HEK293 (cell line): ENCODE results near the gene ENC1.

Experiments
- CTCF ChIA-PET: fragments of 350-600 bp; formaldehyde crosslinking; extraction: SDS; loops from one replicate; lab custom pipeline; 2021; ENCODE audit warnings: antibody characterized with exemption; lab: Yijun Ruan, JAX
- POLR2A ChIA-PET: fragments of 300-600 bp; formaldehyde crosslinking; extraction: SDS; loops from one replicate; lab custom pipeline; 2020; ENCODE audit warnings: antibody characterized with exemption, inconsistent platforms; lab: Yijun Ruan, JAX
- H3K27ac ChIP-seq: fragments of 200-500 bp; sonication (Bioruptor generic); 2 replicates; pipeline ENCODE4 v1.5.1; 2014; ENCODE audit warnings: low read depth, low read length, control low read depth, inconsistent platforms; ENCODE audit errors: extremely low read depth
- H3K36me3 ChIP-seq, 2 experiments: fragments of 200-500 bp in 1 of 2; sonication (Bioruptor generic) in 1 of 2; 1 replicate in 1 of 2; 2 replicates in 1 of 2; pipeline ENCODE4 v1.5.1; 2014 to 2017; ENCODE audit warnings: inconsistent platforms in 2 of 2, low read length in 2 of 2; ENCODE audit not compliant: control insufficient read depth in 2 of 2, insufficient read depth in 1 of 2
- H3K4me1 ChIP-seq: fragments of 200-500 bp; sonication (Bioruptor generic); 2 replicates; pipeline ENCODE4 v1.5.1; 2014; ENCODE audit warnings: mild to moderate bottlenecking, low read length, inconsistent platforms; ENCODE audit not compliant: control insufficient read depth, insufficient read depth
- H3K4me3 ChIP-seq: 2 replicates; pipeline ENCODE4 v1.5.1; 2011; ENCODE audit warnings: low read depth, mild to moderate bottlenecking, control low read depth, low read length, moderate library complexity
- H3K9me3 ChIP-seq: fragments of 200-500 bp; sonication (Bioruptor generic); 2 replicates; pipeline ENCODE4 v1.5.1; 2014; ENCODE audit warnings: low read depth, low read length, inconsistent platforms; ENCODE audit not compliant: control insufficient read depth, insufficient read depth
- GLI2 ChIP-seq: fragments of 450-650 bp; formaldehyde crosslinking; IDR thresholded peaks from 2 replicates; pipeline ENCODE4; 2017; ENCODE audit warnings: missing biosample characterization, missing genetic modification characterization, low read depth, borderline replicate concordance
- IKZF3 ChIP-seq: fragments of 450-650 bp; IDR thresholded peaks from 2 replicates; pipeline ENCODE4 v1.5.0; 2018; ENCODE audit warnings: missing biosample characterization, mild to moderate bottlenecking, missing genetic modification characterization, moderate library complexity
- MZF1 ChIP-seq: fragments of 450-650 bp; formaldehyde crosslinking; IDR thresholded peaks from 2 replicates; pipeline ENCODE4 v1.5.1; 2017; ENCODE audit warnings: missing biosample characterization, missing genetic modification characterization, borderline replicate concordance
- RBAK ChIP-seq: fragments of 450-650 bp; formaldehyde crosslinking; IDR thresholded peaks from 2 replicates; pipeline ENCODE4 v1.5.1; 2016; ENCODE audit warnings: missing biosample characterization, missing genetic modification characterization
- SP7 ChIP-seq: fragments of 450-650 bp; formaldehyde crosslinking; IDR thresholded peaks from 2 replicates; pipeline ENCODE4 v1.5.1; 2016; ENCODE audit warnings: missing biosample characterization, missing genetic modification characterization
- TRIM28 ChIP-seq: IDR thresholded peaks from 2 replicates; pipeline ENCODE4 v1.6.1; 2011; ENCODE audit warnings: low read length, control low read depth, borderline replicate concordance
- ZBTB1 ChIP-seq: fragments of 450-650 bp; formaldehyde crosslinking; IDR thresholded peaks from 2 replicates; pipeline ENCODE4 v1.5.1; 2016; ENCODE audit warnings: missing biosample characterization, missing genetic modification characterization
- ZFP37 ChIP-seq: fragments of 450-650 bp; formaldehyde crosslinking; IDR thresholded peaks from 2 replicates; pipeline ENCODE4 v1.5.1; 2016; ENCODE audit warnings: missing biosample characterization, missing genetic modification characterization
- ZNF114 ChIP-seq: fragments of 450-650 bp; formaldehyde crosslinking; IDR thresholded peaks from 2 replicates; pipeline ENCODE4 v1.5.0; 2017; ENCODE audit warnings: missing biosample characterization, missing genetic modification characterization
- ZNF140 ChIP-seq: fragments of 450-650 bp; formaldehyde crosslinking; IDR thresholded peaks from 2 replicates; pipeline ENCODE4 v1.5.1; 2016; ENCODE audit warnings: missing biosample characterization, missing genetic modification characterization
- ZNF19 ChIP-seq: fragments of 450-650 bp; formaldehyde crosslinking; IDR thresholded peaks from 2 replicates; pipeline ENCODE4; 2016; ENCODE audit warnings: missing biosample characterization, missing genetic modification characterization, low read depth
- ZNF292 ChIP-seq: fragments of 450-650 bp; formaldehyde crosslinking; IDR thresholded peaks from 2 replicates; pipeline ENCODE4 v1.5.1; 2016; ENCODE audit warnings: low read depth, missing biosample characterization, missing genetic modification characterization, borderline replicate concordance
- ZNF433 ChIP-seq: fragments of 450-650 bp; formaldehyde crosslinking; IDR thresholded peaks from 2 replicates; pipeline ENCODE4 v1.5.1; 2016; ENCODE audit warnings: missing biosample characterization, missing genetic modification characterization, low read depth
- ZNF561 ChIP-seq: fragments of 450-650 bp; IDR thresholded peaks from 2 replicates; pipeline ENCODE4 v1.5.1; 2018; ENCODE audit warnings: missing biosample characterization, missing genetic modification characterization, borderline replicate concordance
- ZNF658 ChIP-seq: fragments of 450-650 bp; formaldehyde crosslinking; IDR thresholded peaks from 2 replicates; pipeline ENCODE4; 2016; ENCODE audit warnings: missing biosample characterization, missing genetic modification characterization
- ZNF660 ChIP-seq: fragments of 450-650 bp; IDR thresholded peaks from 2 replicates; pipeline ENCODE4 v1.5.1; 2018; ENCODE audit warnings: missing biosample characterization, mild to moderate bottlenecking, missing genetic modification characterization
- ZNF664 ChIP-seq: fragments of 450-650 bp; formaldehyde crosslinking; IDR thresholded peaks from 2 replicates; pipeline ENCODE4 v1.5.1; 2016; ENCODE audit warnings: missing biosample characterization, missing genetic modification characterization
- ZNF791 ChIP-seq: fragments of 450-650 bp; formaldehyde crosslinking; IDR thresholded peaks from 2 replicates; pipeline ENCODE4 v1.5.1; 2016; ENCODE audit warnings: missing biosample characterization, missing genetic modification characterization
- ZNF792 ChIP-seq: fragments of 450-650 bp; formaldehyde crosslinking; IDR thresholded peaks from 2 replicates; pipeline ENCODE4 v1.5.1; 2016; ENCODE audit warnings: missing biosample characterization, missing genetic modification characterization
- ZNF843 ChIP-seq: fragments of 450-650 bp; formaldehyde crosslinking; IDR thresholded peaks from 2 replicates; pipeline ENCODE4 v1.5.1; 2016; ENCODE audit warnings: missing biosample characterization, missing genetic modification characterization
- ZSCAN4 ChIP-seq: fragments of 450-650 bp; formaldehyde crosslinking; IDR thresholded peaks from 2 replicates; pipeline ENCODE4 v1.5.1; 2017; ENCODE audit warnings: missing biosample characterization, missing genetic modification characterization
- TF ChIP-seq, protein P1 (sequence below): fragments of 450-650 bp; formaldehyde crosslinking; IDR thresholded peaks from 2 replicates; pipeline ENCODE4 v1.5.1; 2016; ENCODE audit warnings: missing biosample characterization, missing genetic modification characterization, low read depth

ENC1 gene

DNA sequence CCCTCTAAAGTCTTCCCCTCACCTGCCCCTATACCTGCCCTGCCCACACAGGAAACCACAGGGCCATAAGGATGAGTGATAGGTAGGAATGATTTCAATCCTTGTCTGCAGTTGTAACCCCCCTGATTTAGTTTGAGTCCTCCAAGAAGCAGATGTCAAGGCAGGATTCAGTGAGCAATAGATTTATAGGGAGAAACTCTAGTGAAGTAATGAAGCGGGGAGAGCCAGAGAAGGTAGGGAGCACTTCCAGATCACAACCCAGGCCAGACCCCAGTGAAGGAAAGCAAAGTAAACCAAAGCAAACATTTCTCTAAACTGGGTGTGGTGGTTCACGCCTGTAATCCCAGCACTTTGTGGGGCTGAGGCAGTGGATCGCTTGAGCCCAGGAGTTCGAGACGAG lies 22.4 kb downstream of the ENC1 start:
- CTCF ChIA-PET: interaction anchor here (0.6 to 0.7 kb wide), 2 partner anchors 74 to 361 kb away, joined by 3 to 4 read pairs; no protein-coding TSS in a partner anchor
- no peak for TF ChIP-seq ZNF433 (tag by site-specific recombination)
- TF ChIP-seq ZNF658 (tag by site-specific recombination): no peak
- TF ChIP-seq, all 188 proteins: peak for 0
- no peak overlapping the region for H3K4me3 ChIP-seq
- H3K9me3 ChIP-seq: no peaks in the 10 kb centered on the region
- no peak overlapping the region for H3K27ac ChIP-seq
- POLR2A ChIA-PET: no interaction called here
- H3K4me1 ChIP-seq: peaks cover 7% of the 10 kb centered on the region
- no peaks in the 10 kb centered on the region for H3K36me3 ChIP-seq

DNA sequence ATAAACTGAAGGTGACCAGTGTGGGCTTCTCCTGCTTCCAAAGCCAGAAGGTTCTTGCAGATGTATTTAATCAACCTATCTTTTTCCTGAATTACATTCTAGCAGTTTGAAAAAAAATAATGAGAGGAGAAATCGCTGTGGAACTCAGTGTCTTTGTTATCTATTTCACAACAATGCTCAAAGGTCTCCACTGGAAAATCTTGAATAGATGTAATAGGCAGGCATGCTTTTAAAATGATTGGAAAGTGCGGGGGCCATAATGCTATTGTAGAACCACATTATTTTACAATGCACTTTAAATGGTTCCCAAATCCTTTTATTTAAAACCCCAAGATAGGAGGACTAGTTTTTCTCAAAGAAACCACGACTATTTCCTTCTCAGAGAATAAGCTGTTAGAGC lies 23.3 kb downstream of the ENC1 start:
- H3K27ac ChIP-seq: no peak overlapping the region
- H3K4me1 ChIP-seq: no peaks in the 10 kb centered on the region
- H3K9me3 ChIP-seq: no peaks in the 10 kb centered on the region
- ChIA-PET CTCF (interaction anchor here (0.7 kb wide), 1 partner anchor 21 kb away, joined by 3 read pairs; no protein-coding TSS in a partner anchor), POLR2A (no interaction called here)
- no peak for TF ChIP-seq ZSCAN4 (tag by site-specific recombination)
- no peak for TF ChIP-seq TRIM28
- TF ChIP-seq ZNF792: no peak
- TF ChIP-seq ZNF561 (tag by site-specific recombination): no peak
- TF ChIP-seq ZNF791 (tag by site-specific recombination): no peak
- TF ChIP-seq, protein P1, sequence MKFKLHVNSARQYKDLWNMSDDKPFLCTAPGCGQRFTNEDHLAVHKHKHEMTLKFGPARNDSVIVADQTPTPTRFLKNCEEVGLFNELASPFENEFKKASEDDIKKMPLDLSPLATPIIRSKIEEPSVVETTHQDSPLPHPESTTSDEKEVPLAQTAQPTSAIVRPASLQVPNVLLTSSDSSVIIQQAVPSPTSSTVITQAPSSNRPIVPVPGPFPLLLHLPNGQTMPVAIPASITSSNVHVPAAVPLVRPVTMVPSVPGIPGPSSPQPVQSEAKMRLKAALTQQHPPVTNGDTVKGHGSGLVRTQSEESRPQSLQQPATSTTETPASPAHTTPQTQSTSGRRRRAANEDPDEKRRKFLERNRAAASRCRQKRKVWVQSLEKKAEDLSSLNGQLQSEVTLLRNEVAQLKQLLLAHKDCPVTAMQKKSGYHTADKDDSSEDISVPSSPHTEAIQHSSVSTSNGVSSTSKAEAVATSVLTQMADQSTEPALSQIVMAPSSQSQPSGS (tag by site-specific recombination): no peak
- TF ChIP-seq ZNF843 (tag by site-specific recombination): no peak
- no peak for TF ChIP-seq ZNF19 (tag by site-specific recombination)
- TF ChIP-seq ZNF114: no peak
- TF ChIP-seq ZNF140: no peak
- TF ChIP-seq ZBTB1 (tag by site-specific recombination): no peak
- no peak for TF ChIP-seq ZNF664 (tag by site-specific recombination)
- no peak for TF ChIP-seq SP7 (tag by site-specific recombination)
- TF ChIP-seq ZNF292: no peak
- TF ChIP-seq IKZF3 (tag by site-specific recombination): no peak
- no peak for TF ChIP-seq GLI2 (tag by site-specific recombination)
- no peak for TF ChIP-seq RBAK (tag by site-specific recombination)
- no peak for TF ChIP-seq ZFP37 (tag by site-specific recombination)
- TF ChIP-seq MZF1 (tag by site-specific recombination): no peak
- no peak for TF ChIP-seq ZNF660 (tag by site-specific recombination)
- no peak overlapping the region for H3K4me3 ChIP-seq
- no peaks in the 10 kb centered on the region for H3K36me3 ChIP-seq
